Body of pancreas (tissue), 4 donors: ENCODE data around the gene PTP4A2.

Source experiments
- POLR2A ChIP-seq, 3 donors: fragments of 450-650 bp; IDR thresholded peaks; one replicate each; pipeline ENCODE4 v1.6.1; 2016; ENCODE audit warnings: antibody characterized with exemption in 3 of 3, mild to moderate bottlenecking in 2 of 3
- TF ChIP-seq, protein P1 (sequence below), 7 experiments: fragments of 450-650 bp in 4 of 7; fragments of 200-600 bp in 3 of 7; sonication (generic) in 3 of 7; IDR thresholded peaks; one replicate each; pipeline ENCODE4 v1.5.1; 2016 to 2019; ENCODE audit warnings: antibody characterized with exemption in 7 of 7

DNA sequence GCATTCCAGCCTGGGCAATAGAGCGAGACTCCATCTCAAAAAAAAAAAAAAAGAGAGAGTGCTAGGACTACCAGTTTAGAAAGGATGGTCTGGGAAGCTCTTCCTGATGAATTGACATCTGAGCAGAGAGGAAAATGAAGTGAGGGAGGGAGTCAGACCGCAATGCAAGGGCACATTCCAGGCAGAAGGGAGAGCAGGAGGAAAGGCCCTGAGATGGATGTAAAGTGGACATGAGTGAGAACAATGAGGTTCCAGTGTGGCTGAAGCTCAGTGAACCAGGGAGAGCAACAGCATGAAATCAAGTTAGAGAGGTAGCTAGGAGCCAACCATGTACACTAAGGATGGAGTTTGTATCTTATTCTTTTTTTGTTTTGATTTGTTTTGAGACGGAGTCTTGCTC is 66.5 kb downstream of the PTP4A2 start:
- TF ChIP-seq, protein P1, sequence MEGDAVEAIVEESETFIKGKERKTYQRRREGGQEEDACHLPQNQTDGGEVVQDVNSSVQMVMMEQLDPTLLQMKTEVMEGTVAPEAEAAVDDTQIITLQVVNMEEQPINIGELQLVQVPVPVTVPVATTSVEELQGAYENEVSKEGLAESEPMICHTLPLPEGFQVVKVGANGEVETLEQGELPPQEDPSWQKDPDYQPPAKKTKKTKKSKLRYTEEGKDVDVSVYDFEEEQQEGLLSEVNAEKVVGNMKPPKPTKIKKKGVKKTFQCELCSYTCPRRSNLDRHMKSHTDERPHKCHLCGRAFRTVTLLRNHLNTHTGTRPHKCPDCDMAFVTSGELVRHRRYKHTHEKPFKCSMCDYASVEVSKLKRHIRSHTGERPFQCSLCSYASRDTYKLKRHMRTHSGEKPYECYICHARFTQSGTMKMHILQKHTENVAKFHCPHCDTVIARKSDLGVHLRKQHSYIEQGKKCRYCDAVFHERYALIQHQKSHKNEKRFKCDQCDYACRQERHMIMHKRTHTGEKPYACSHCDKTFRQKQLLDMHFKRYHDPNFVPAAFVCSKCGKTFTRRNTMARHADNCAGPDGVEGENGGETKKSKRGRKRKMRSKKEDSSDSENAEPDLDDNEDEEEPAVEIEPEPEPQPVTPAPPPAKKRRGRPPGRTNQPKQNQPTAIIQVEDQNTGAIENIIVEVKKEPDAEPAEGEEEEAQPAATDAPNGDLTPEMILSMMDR (IDR thresholded peaks at IDR 0.05): no peak
- TF ChIP-seq POLR2A (IDR thresholded peaks at IDR 0.05): no peak
